GM12892 (cell line): ENCODE results near the gene SCCPDH.

Experiments
- POLR2A ChIP-seq: IDR thresholded peaks from 2 replicates; pipeline ENCODE4 v1.6.1; 2011; ENCODE audit warnings: low read depth, low read length, control low read depth
- POLR2AphosphoS5 ChIP-seq: IDR thresholded peaks from 2 replicates; pipeline ENCODE4 v1.6.1; 2011; ENCODE audit warnings: low read depth, low read length, control low read depth

- TF ChIP-seq POLR2AphosphoS5 (no peak), POLR2A (no peak)
Measured at GRCh38 chr1:246773213-246773641, 49.0 kb downstream of the SCCPDH start.
